ENCODE measurements around the gene ZDHHC22. TPM values are rescaled to one million over a fixed set of nuclear protein-coding genes. Genes with fewer than 3 reads are reported as not detected.

The ZDHHC22 gene
- polyA plus RNA-seq, 3 donors, result not detected

DNA sequence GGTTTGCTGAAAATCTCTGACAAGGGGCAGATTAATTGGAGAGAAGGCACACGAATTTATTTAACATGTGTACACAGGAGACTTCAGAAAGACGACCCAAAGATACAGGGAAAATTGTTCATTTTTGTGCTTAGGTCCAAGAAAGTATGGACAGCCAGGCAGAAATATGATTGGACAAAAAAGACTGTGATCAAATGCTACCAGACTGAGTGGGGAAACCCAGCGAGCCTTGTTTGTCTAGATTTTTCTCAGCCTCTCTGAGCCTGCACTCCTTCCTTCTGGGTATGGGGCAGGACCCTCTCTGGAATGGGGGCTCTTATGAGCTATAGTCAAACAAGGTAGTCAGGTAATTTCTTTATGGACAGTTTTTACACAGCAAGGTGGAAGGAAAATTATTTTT, 54.0 kb downstream of the ZDHHC22 start:
- no peak overlapping the region for H3K4me2 ChIP-seq (replicated peaks; ENCODE audit: extremely low read depth, low read length, poor library complexity, severe bottlenecking)
- H3K4me1 ChIP-seq (ENCODE audit: control insufficient read depth in 1 of 2, insufficient read depth in 2 of 2, low read length in 2 of 2), result no peaks in the 10 kb centered on the region
- no peak overlapping the region for H3K4me3 ChIP-seq (replicated peaks in 1 of 3; ENCODE audit: low read depth in 2 of 3, low read length in 3 of 3)
- Mint-ChIP-seq H3K4me1 (peaks cover 6% of the 10 kb centered on the region), H3K27ac (no peak overlapping the region), H3K27me3 (ENCODE audit: low read depth in 3 of 3) (peaks cover 2 to 7% (median 2%) of the 10 kb centered on the region in 3 donors), H3K36me3 (no peaks in the 10 kb centered on the region), H3K9me3 (peaks cover 8 to 22% (median 19%) of the 10 kb centered on the region in 7 donors), H3K4me3 (no peak overlapping the region)
- no peak for DNase-seq
- no peak overlapping the region for H2AFZ ChIP-seq (ENCODE audit: insufficient read depth, low read depth, low read length, poor library complexity, severe bottlenecking)
- peaks cover 12 to 14% of the 10 kb centered on the region in 2 donors for H3K9me3 ChIP-seq (replicated peaks in 1 of 2; ENCODE audit: control insufficient read depth in 1 of 2, insufficient read depth in 1 of 2, low read length in 2 of 2)
- H3K9ac ChIP-seq (ENCODE audit: insufficient read depth, low read length, poor library complexity, severe bottlenecking), result no peak overlapping the region
- no peaks in the 10 kb centered on the region for H3K79me2 ChIP-seq (ENCODE audit: insufficient read depth, low read length)
- no peak overlapping the region for H3K27ac ChIP-seq (ENCODE audit: low read depth in 1 of 2, low read length in 2 of 2)
- H3K36me3 ChIP-seq (replicated peaks in 1 of 2; ENCODE audit: control insufficient read depth in 1 of 2, insufficient read depth in 2 of 2, low read length in 2 of 2), result no peaks in the 10 kb centered on the region
- WGBS (ENCODE audit: insufficient coverage), result 89% methylated on average over 1 of the region's 3 CpGs
- intact Hi-C loops (cut with micrococcal nuclease), result no loop called here
- no peak for TF ChIP-seq CTCF (IDR thresholded peaks at IDR 0.05)
- no peaks in the 10 kb centered on the region for H4K20me1 ChIP-seq (ENCODE audit: insufficient read depth, low read length)
- H3K27me3 ChIP-seq (ENCODE audit: control insufficient read depth in 2 of 2, insufficient read depth in 2 of 2, low read length in 2 of 2), result no peaks in the 10 kb centered on the region

GRCh38 chr14:77086951-77087350, 54.6 kb downstream of the ZDHHC22 start:
- Histone ChIP-seq H3K9ac (ENCODE audit: insufficient read depth, low read length, poor library complexity, severe bottlenecking) (no peak overlapping the region), H3K27me3 (ENCODE audit: control insufficient read depth in 2 of 2, insufficient read depth in 2 of 2, low read length in 2 of 2) (no peaks in the 10 kb centered on the region), H3K4me3 (replicated peaks in 1 of 3; ENCODE audit: low read depth in 2 of 3, low read length in 3 of 3) (no peak overlapping the region), H4K20me1 (ENCODE audit: insufficient read depth, low read length) (no peaks in the 10 kb centered on the region), H3K4me1 (ENCODE audit: control insufficient read depth in 1 of 2, insufficient read depth in 2 of 2, low read length in 2 of 2) (no peaks in the 10 kb centered on the region), H3K27ac (ENCODE audit: low read depth in 1 of 2, low read length in 2 of 2) (no peak overlapping the region), H3K79me2 (ENCODE audit: insufficient read depth, low read length) (no peaks in the 10 kb centered on the region), H3K9me3 (replicated peaks in 1 of 2; ENCODE audit: control insufficient read depth in 1 of 2, insufficient read depth in 1 of 2, low read length in 2 of 2) (peaks cover 9 to 14% of the 10 kb centered on the region in 2 donors), H3K36me3 (replicated peaks in 1 of 2; ENCODE audit: control insufficient read depth in 1 of 2, insufficient read depth in 2 of 2, low read length in 2 of 2) (no peaks in the 10 kb centered on the region), H3K4me2 (replicated peaks; ENCODE audit: extremely low read depth, low read length, poor library complexity, severe bottlenecking) (no peak overlapping the region), H2AFZ (ENCODE audit: insufficient read depth, low read depth, low read length, poor library complexity, severe bottlenecking) (no peak overlapping the region)
- Mint-ChIP-seq H3K27ac (no peak overlapping the region), H3K4me1 (peaks cover 6% of the 10 kb centered on the region), H3K36me3 (no peaks in the 10 kb centered on the region), H3K27me3 (ENCODE audit: low read depth in 3 of 3) (peaks cover 2 to 7% (median 3%) of the 10 kb centered on the region in 3 donors), H3K9me3 (peaks cover 8 to 19% (median 15%) of the 10 kb centered on the region in 7 donors), H3K4me3 (no peak overlapping the region)
- intact Hi-C loops (cut with micrococcal nuclease), result no loop called here
- DNase-seq, result no peak
- no peak for TF ChIP-seq CTCF (IDR thresholded peaks at IDR 0.05)
- no CpG with 5 or more reads among the region's 6 CpGs for WGBS (ENCODE audit: insufficient coverage)

Data from CD14-positive monocyte (primary cell).